Measurements from ENCODE around the gene SH3GL3.

SH3GL3 gene

DNA sequence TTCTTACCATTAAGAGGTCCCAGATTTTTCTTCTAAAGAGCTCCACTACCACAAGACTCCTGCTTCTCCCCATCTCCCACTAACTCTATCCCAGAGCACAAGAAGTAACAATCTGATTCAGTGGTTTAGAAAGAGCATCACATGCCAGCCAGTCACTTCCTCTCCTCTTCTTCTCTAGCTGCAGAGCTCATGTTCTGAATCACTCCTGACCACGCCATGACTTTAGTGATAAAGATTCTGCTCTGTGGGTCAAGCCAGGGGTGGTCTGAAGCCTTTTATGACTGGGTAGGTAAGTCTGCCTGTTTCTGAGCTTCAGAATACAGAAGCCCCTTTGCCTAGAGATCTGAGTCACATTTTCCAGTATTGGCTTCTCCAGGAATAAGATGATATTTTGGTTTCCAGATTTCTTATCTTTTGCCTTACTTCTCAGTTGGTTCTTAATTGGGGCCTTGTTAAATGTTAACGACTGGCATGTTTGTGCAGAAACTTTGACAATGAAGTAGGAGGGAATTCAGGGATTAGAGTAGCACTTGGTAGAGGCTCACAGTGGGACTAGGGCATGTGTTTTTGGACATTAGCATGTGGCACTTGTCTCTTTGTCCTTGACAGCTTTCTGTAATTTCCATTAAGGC, 179.1 kb downstream of the SH3GL3 start:
- DNase-seq, result no peak

GRCh38 chr15:83631534-83631933, 184.4 kb downstream of the SH3GL3 start:
- no peak for DNase-seq

DNA sequence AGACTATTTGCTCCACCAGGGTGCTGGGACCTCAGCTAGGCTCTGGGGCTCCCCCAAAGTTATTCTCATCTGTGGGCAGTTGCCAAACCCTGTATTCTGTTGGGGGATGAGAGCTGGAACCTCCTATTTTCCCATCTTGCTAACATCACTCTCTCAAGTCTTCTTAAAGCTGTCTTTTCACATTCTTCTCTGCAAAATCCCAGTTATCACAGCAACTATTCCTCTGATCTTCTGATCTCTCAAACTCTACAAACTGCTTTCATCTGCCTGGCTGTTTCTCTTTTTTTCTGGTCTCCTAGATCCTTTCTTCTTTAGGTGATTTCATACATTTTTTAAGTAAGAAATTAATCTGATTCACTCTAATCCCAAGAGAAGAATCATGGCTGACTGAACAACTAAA, 196.1 kb downstream of the SH3GL3 start:
- no peak for DNase-seq

DNA sequence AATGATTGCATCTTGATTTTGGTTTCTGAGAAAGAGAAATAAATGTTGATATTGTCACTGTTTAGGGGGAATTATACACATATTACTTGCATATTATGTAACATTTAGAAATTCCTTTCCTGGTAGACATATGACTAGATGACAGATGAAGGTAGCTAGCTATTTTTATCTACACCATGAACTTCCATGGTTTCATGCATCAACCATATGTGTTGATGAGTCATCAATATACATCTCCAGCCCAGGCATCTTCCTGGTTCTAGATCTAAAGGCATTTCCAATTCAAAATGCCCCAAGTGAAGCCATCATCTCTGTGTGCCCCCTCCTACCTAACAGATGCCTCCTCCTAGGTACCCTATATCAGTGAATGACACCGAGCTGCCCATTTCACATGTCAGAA, 197.3 kb downstream of the SH3GL3 start:
- DNase-seq, result no peak

GRCh38 chr15:83650831-83651230, 203.7 kb downstream of the SH3GL3 start:
- DNase-seq, result no peak

DNA sequence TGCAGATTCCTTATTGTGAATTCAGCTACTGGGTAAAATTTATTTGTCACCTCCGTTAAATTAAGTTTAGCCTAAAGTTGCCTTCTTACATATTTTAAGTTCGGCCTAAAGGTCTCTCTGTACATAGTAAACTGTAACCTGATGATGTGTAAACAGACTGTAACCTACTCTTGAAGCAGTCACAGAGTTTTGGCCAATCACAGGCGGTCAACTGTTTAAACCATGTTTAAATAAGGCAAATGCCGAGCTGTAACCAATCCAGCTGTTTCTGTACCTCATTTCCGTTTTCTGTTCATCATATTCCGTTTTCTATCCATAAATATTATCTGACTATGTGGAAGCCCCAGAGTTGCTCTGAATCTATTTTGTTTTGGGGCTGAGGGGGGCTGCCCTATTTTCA, 204.4 kb downstream of the SH3GL3 start:
- no peak for DNase-seq

DNA sequence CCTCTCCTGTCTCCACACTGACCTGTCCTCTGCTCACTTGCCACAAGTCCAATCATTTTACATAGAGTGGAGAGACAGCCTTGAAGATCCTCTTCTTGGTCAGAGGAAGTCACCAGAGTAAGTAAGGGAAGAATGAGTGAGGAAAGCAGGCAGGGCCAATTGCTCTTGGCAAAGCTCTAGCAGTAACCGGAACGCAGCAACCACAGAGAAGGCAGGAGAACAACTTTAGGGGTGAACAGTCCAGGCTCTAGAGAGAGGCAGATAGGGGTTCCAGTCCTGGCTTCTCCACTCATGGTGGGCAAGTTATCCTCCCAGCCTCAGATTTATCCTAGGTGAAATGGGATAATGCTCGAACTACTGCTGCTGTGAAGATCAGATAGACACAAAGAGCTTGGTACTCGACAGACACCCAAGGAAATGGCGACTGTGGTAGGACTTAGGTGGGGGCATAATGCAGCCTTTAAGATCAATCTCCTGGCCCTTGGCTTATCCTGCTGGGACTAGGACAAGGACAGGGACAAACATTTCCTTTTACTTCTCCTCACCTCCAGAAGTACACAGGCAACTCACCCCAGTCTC, 205.6 kb downstream of the SH3GL3 start:
- DNase-seq, result no peak

GRCh38 chr15:83653288-83653638, 206.1 kb downstream of the SH3GL3 start:
- no peak for DNase-seq

DNA sequence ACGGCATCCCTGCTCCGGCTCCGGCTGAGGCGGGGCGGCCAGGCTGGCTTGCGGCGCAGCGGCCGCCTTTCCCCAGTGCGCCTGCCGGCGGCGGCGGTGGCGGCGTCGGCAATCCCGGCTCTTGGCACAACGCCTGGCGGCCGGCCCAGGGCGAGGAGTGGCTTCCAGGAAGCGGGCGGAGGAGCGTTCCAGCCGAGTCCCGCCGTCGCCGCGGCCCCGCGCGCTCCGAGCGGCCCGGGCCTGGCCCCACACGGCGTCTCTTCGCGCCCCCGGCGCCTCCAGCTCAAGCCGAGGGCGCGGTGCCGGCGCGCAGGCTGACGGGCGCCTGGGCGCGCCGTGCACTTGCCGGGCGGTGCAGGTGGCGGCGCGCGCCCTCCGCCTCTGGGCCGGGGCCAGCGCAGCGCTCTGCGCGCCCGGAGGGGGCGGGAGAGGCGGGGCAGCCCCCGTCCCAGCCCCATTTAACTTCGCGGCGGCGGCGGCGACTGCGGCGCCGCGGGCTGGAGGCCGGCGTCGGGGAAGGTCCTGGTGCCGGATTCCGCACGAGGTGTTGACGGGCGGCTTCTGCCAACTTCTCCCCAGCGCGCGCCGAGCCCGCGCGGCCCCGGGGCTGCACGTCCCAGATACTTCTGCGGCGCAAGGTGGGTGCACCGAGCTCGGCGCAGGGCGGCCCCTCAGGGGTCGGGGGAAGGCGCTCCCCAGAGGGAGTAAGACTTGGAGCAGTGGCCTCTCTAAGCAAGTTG, 206.7 kb downstream of the SH3GL3 start, which contains the start of gene ADAMTSL3:
Gene ADAMTSL3, plus strand, starts transcription at position 485 of the 740 bp plus-strand sequence. CDS start 1,639 bp downstream, outside the sequence.
- DNase-seq, result no peak

DNA sequence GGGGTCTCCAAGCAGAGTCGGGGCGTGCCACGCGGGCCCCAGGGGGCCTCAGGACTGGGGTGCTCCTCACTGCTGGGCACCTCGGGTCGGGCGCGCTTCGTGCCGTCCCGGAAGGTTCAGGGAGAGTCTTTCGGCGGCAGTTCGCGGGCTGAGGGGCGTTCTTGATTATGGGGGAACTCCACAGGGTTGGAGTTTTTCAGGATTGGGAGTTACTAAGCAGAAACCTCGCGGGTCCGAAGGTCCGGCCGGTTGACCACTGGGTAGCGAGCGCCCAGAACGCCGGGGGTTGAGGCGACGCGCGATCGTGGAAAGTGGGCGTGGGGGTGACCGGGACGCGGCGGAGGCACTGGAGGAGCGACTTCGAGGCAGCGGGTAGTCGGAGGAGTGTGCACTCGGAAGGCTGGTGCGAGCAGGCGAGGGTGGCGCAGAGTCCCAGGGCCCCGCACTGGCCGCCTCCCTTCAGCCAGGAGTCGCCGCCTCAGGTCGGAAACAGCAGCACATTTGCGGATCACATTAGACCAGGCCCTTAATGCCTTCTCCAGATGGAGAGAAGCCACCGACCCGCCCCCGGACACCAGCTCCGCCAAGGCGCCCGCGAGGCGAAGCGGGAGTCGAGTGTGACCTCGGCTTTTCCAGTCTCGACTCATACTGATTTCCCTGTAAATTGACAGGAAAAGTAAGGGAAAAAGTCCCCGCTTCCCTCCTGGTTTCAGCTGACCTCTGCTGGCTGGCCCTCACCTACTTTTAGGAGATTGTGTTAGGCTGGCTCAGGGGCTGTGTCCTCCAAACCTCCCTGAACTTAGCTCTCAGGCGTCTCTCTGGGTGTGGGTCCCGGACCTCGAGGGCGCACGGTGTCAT, 207.5 kb downstream of the SH3GL3 start:
- no peak for DNase-seq

DNA sequence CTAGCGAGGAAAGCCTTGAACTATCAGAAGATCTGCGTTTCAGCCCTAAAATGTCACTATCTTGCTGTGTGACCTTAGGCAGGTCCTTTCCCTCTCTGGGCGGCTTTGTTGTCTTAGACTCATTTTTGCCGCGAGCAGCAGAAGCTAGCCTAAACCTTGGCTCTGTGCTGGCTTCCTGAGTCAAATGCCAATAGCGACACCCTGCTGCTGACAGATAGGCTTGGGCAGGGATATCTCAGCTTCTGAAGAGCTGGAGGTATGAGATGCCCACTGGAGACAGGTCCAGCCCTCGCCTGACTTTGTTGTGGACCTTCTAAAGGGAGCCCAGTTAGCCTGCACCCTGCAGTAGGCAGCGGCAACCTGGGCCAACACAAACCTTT, 208.1 kb downstream of the SH3GL3 start:
- no peak for DNase-seq

GRCh38 chr15:83656192-83656591, 209.1 kb downstream of the SH3GL3 start:
- no peak for DNase-seq

GRCh38 chr15:83656943-83657528, 209.9 kb downstream of the SH3GL3 start:
- DNase-seq, result no peak

- no peak for DNase-seq
Observed at GRCh38 chr15:83657549-83657948, 210.4 kb downstream of the SH3GL3 start.

DNA sequence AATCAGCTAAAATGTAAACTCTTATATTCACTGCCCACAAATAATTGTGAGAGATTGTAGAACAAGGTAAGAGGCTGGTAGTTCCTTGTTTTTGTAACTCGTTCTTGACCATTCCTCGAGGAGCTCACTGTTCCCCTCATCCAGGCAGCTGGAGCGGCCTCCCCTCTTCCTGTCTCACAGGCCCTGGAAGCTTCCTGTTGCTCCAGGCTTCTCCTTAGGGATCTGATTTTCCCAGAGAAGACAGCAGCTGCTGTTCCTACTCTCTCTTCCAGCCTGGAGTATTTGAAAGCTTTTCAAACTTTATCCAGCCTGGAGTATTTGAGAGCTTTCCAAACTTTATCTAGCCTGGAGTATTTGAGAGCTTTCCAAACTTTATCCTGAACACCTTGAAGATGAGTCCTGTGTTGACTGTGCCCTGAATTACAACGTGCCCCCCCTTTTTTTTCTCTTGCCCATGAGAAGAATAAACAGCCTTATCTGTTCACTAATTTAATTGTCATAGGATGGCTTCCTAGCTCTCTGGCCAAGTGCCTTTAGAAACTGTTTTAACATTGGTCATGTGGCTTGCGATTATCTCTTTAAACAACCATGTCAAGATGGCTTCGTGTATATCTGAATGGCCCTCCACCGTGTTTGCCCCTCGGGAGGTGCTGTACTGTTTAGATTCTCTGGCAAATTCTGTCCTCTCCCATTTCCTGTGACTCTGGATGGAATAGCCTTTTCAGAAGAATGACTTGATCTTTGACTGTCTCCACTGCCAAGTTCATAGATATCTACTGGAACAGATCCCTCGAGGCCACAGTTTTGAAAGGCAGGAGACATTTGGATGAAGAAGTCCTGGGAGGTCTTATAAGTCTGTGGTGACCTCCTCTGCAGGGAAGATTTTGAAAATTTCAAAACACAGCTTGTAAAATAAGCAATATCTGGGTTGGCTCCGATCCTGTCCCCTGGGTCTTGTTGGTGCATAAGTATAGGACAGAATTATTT, 211.6 kb downstream of the SH3GL3 start:
- no peak for DNase-seq

- no peak for DNase-seq
Observed at GRCh38 chr15:83659417-83659812, 212.3 kb downstream of the SH3GL3 start.

GRCh38 chr15:83665480-83665879, 218.3 kb downstream of the SH3GL3 start:
- DNase-seq, result no peak

All from AML-193 (cell line).